A549 treated with GW870086 at 1 μM for 4 hours (cell line): ENCODE data around the gene PDCD2L. TPM values are rescaled to one million over a fixed set of nuclear protein-coding genes. Genes with fewer than 3 reads are reported as not detected.

ENCODE experiments used
- total RNA-seq: library from RNA; stranded (reverse); fragments of 200-300 nt; extraction: Qiagen RNA extraction; gene quantifications from 5 replicates; pipeline ENCODE4 v1.2.3, GENCODE V29; 2022; ENCODE audit warnings: low read depth

Gene PDCD2L, protein sequence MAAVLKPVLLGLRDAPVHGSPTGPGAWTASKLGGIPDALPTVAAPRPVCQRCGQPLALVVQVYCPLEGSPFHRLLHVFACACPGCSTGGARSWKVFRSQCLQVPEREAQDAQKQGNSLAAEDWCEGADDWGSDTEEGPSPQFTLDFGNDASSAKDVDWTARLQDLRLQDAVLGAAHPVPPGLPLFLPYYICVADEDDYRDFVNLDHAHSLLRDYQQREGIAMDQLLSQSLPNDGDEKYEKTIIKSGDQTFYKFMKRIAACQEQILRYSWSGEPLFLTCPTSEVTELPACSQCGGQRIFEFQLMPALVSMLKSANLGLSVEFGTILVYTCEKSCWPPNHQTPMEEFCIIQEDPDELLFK
- total RNA-seq = 28.7 to 35.7 TPM (median 33.5 TPM) in 5 replicates

GRCh38 chr19:34404109-34404909, at the start of gene PDCD2L:
Gene PDCD2L (plus strand): TSS chr19:34404399. CDS start chr19:34404431, 32 bp downstream.

DNA sequence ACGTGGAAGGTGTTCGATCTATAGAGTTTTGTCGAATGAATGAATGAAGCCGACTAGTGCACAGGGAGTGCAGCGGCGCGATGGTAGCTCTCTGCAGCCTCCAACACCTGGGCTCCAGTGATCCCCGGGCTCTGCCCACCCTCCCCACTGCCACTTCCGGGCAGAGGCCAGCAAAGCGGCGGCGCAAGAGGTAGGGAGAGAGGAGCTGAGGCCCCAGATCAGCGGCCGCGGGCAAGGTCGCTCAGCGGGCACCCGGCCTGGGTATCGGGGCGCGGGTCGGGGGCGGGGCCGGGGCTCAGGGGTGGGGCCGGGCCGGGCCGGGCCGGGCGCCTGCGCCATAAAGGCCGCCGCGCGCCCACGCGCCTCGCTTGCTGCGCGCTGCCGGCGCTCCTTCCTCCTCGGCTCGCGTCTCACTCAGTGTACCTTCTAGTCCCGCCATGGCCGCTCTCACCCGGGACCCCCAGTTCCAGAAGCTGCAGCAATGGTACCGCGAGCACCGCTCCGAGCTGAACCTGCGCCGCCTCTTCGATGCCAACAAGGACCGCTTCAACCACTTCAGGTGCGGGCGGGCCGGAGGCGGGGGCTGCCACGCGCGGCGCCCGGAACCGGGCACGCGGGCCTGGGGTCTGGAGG, 39.3 kb upstream of the PDCD2L start, which contains the start of gene GPI:
GPI (plus strand) TSS at position 367 of the 633 bp plus-strand sequence; CDS start at position 438, 71 bp downstream.

Other genes starting within 250 kb of the PDCD2L start
- 188 to 296 TPM (median 223 TPM) in 5 replicates for gene LSM14A, start 231.9 kb upstream of the PDCD2L start, total RNA-seq
- gene GARRE1, start 149.8 kb upstream of the PDCD2L start, total RNA-seq = 8.6 to 13.0 TPM (median 11.9 TPM) in 5 replicates
- gene GPI, start 39.2 kb upstream of the PDCD2L start, total RNA-seq = 628 to 728 TPM (median 711 TPM) in 5 replicates
- 261 to 329 TPM (median 268 TPM) in 5 replicates for gene UBA2, start 24.0 kb downstream of the PDCD2L start, total RNA-seq
- 23.8 to 35.3 TPM (median 30.1 TPM) in 5 replicates for gene WTIP, start 77.4 kb downstream of the PDCD2L start, total RNA-seq